GM19397 (cell line): ENCODE data around the gene PTPA.
"Not testable (repeated sequence)": the region's sequence is repeated elsewhere in the genome, so short reads cannot be mapped to it uniquely, and the experiment has no call there.

Experiments used
- ATAC-seq: cut with Tn5 transposase; IDR thresholded peaks from one replicate; pipeline ENCODE4 v1.9.1; 2021; ENCODE audit warnings: mild to moderate bottlenecking, moderate library complexity; ENCODE audit not compliant: unreplicated experiment

The PTPA gene

GRCh38 chr9:129197045-129197444 is 85.8 kb downstream of the PTPA start:
- ATAC-seq = not testable (repeated sequence)

- ATAC-seq = no peak
These were observed 86.7 kb downstream of the PTPA start for GRCh38 chr9:129197978-129198318.
